Pancreas (tissue), 10 donors: ENCODE measurements around the gene ARHGAP26. TPM values are rescaled to one million over a fixed set of nuclear protein-coding genes. Genes with fewer than 3 reads are reported as not detected.

ENCODE experiments used
- ATAC-seq, 4 donors: fragments of 200-7000 bp; cut with Tn5 transposase; one replicate each; pipeline versions ENCODE4 v1.8.0 to v1.9.1; 2020; ENCODE audit warnings: mild to moderate bottlenecking in 4 of 4, moderate library complexity in 4 of 4
- DNase-seq, 6 donors: peaks; one replicate each; pipeline ENCODE4 v3.0.0-alpha.2; 2020
- FAIRE-seq: peaks from 2 replicates; lab custom pipeline; 2012; peaks lifted over from hg19 to GRCh38; lab: Jason Lieb, UNC
- H3K27ac ChIP-seq, 4 donors: fragments of 200-600 bp; sonication (generic); 1 replicate in 3 of 4; 2 replicates in 1 of 4; pipeline versions ENCODE4 v1.5.0 to v1.8.0; 2020
- H3K27me3 ChIP-seq, 4 donors: fragments of 200-600 bp; one replicate each; pipeline ENCODE4 v1.8.0; 2021
- H3K36me3 ChIP-seq, 3 donors: fragments of 200-600 bp; sonication (generic) in 1 of 3; one replicate each; pipeline versions ENCODE4 v1.5.0 to v1.8.0; 2020 to 2021
- H3K4me1 ChIP-seq, 3 donors: fragments of 200-600 bp; one replicate each; pipeline ENCODE4 v1.8.0; 2021
- H3K4me3 ChIP-seq, 4 donors: fragments of 200-600 bp; sonication (generic) in 2 of 4; one replicate each; pipeline versions ENCODE4 v1.5.0 to v1.8.0; 2020 to 2021
- H3K9me3 ChIP-seq, 4 donors: fragments of 200-600 bp; one replicate each; pipeline ENCODE4 v1.8.0; 2021
- CTCF ChIP-seq, 4 donors: fragments of 200-600 bp; sonication (generic) in 3 of 4; IDR thresholded peaks; one replicate each; pipeline versions ENCODE4 v1.5.0 to v1.8.0; 2021; ENCODE audit warnings: antibody characterized with exemption in 4 of 4
- WGBS, 2 donors: extraction: QIAGEN DNeasy Blood & Tissue Kit; methylation state at CpG; one replicate each; pipeline ENCODE4 v1.1.7; 2013; 5-methylcytosine and 5-hydroxymethylcytosine counted together
- intact Hi-C, 3 donors: fragments of 100-400 bp; cut with DNase I; formaldehyde crosslinking; loops; one replicate each; pipeline versions ENCODE4 v1.11.1 to v1.14.2; 2022
- polyA plus RNA-seq, 2 donors: library from polyadenylated mRNA; stranded (reverse); fragments of 200-250 nt; gene quantifications; one replicate each; pipeline ENCODE4 v1.2.3, GENCODE V29; 2013
- total RNA-seq, 6 donors: library from RNA; stranded (reverse); fragmentation: NEBNext Ultra II Directional in 4 of 6; extraction: Animal tissue kit (Norgen Biotek cat#: 25700) in 4 of 6; gene quantifications; one replicate each; pipeline versions ENCODE4 v1.2.1 to v1.2.4, GENCODE V29; 2021 to 2023
- donor health status: healthy with polysubstance abuse.
- donor health status: DM: no; HTN: no; CAD: no; lungs with moderate emphysema.
- donor health status: DM: no; HTN: no; CAD: no.
- donor health status: control.
- donor health status: control.
- donor health status: Bipolar disorder and iron deficiency.
- donor health status: DM: yes; HTN: yes; CAD: no.
- donor health status: DM: no; HTN: no; CAD: no.
- donor health status: DM: no; HTN: no; CAD: no.
- donor health status: DM: yes; HTN: yes; CAD: no.

ARHGAP26 gene
- total and polyA plus RNA-seq, 8 donors: 3.0 to 28.1 (median 10.3) TPM

GRCh38 chr5:142862594-142862993, 92.4 kb downstream of the ARHGAP26 start:
- Histone ChIP-seq H3K27ac (peak overlapping the region in 1 of 4 donors; percentile 38), H3K4me1 (peaks cover 4 to 18% (median 6%) of the 10 kb centered on the region in 3 donors), H3K27me3 (no peaks in the 10 kb centered on the region), H3K4me3 (no peak overlapping the region), H3K9me3 (no peaks in the 10 kb centered on the region), H3K36me3 (no peaks in the 10 kb centered on the region)
- FAIRE-seq (peak; percentile 92), ATAC-seq (no peak), DNase-seq (no peak)
- WGBS, 2 donors: 88 to 89% methylated on average over 4 of the region's 4 CpGs
- intact Hi-C loops: no loop called here
- no peak for TF ChIP-seq CTCF (IDR thresholded peaks at IDR 0.05)

DNA sequence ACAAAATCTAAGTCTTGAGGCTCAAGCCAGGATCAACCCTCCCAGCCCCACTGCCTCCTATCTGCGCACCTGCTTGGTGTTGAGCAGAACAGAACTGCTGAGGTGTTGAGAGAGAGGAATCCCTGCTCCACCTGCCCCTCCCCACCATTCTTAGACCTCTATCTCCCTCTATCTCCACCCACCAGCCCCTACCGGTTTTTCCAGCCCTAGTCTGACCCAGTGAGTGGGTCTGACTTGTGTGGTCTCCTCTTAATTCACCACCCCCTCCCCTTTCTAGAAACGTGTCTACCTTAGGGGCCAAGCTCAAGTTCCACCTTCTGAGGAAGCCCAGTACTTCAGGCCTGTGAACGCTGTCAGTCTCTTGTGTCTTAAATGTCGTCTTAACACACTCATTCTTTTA, 93.7 kb downstream of the ARHGAP26 start:
- WGBS, 2 donors: 68 to 75% methylated on average over 5 of the region's 5 CpGs
- H3K9me3 ChIP-seq: no peaks in the 10 kb centered on the region
- no peaks in the 10 kb centered on the region for H3K27me3 ChIP-seq
- FAIRE-seq (no peak), ATAC-seq (no peak), DNase-seq (no peak)
- no peaks in the 10 kb centered on the region for H3K36me3 ChIP-seq
- H3K4me1 ChIP-seq: peaks cover 6 to 17% (median 9%) of the 10 kb centered on the region in 3 donors
- H3K27ac ChIP-seq: no peak overlapping the region
- no peak for TF ChIP-seq CTCF (IDR thresholded peaks at IDR 0.05)
- no peak overlapping the region for H3K4me3 ChIP-seq
- intact Hi-C loops: no loop called here

DNA sequence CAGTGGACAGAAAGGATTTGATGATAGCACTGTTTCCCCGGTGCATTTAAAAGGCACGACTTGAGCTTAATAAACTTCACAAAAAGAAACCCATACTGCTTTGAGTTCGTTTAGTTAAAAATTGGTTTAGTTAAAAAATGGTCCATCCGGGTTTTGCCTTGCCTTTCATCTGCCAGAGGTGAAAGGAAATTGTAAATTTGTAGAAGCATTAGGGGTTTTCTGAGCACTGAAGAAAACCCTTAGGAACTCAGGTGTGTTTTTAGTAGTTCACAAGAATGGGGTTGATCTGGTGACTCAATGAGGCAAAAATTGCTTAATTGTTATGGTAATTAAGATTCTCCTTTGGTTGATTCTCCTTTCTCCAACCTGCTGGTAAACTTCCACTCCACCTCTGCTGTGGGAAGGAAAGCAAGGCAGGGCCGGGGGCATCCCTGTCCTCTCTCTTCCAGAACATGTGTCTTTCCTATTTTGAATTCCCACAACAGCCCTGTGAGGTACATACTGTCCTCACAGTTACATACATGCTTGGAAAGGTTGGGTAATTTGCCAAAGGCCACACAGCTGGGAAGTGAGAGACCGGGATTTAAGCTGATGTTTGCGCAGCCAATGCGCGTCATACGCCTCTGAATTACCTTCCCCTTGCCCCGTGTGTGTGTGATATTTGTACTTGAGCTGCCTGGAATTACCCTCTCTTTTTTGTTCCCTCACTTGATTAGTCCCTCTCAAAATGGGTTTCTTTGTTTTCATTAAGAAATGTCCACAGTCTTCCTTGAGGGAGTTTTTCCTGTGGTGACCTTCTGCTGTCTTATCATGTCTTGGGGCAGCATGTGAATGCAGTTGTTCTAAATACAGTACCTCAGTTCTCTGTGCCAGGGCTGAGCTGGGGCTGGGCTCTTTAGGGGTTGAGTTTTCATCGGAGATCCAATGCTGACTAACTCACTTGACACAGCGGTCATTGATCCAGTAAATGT, 94.4 kb downstream of the ARHGAP26 start:
- no peak for TF ChIP-seq CTCF (IDR thresholded peaks at IDR 0.05)
- no peak for DNase-seq
- ATAC-seq: no peak
- Histone ChIP-seq H3K27ac (no peak overlapping the region), H3K36me3 (no peaks in the 10 kb centered on the region), H3K4me3 (no peak overlapping the region), H3K4me1 (peaks cover 6 to 23% (median 13%) of the 10 kb centered on the region in 3 donors), H3K9me3 (no peaks in the 10 kb centered on the region), H3K27me3 (no peaks in the 10 kb centered on the region)
- FAIRE-seq: no peak
- 81 to 86% methylated on average over 13 of the region's 13 CpGs for WGBS, 2 donors
- intact Hi-C loops: no loop called here

DNA sequence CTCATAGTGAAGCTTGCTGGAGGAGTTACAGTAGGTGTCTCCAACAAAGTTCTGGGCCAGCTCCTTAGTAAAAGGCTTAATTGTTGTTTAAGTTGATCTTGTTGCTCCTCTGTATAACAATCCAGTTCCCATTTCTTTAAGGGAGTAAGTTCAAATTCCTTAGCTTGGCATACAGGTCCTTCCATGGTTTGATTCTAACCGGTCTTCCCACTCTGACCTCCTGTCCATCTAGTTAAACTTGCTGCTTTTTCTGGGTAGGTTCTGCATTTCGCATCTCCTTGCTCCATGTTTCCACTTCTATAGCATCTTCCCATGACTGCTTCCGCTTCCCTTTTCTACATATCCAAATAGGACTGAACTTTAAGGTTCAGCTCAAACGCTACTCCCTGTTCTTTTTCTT, 95.5 kb downstream of the ARHGAP26 start:
- Histone ChIP-seq H3K36me3 (no peaks in the 10 kb centered on the region), H3K4me3 (no peak overlapping the region), H3K9me3 (no peaks in the 10 kb centered on the region), H3K27ac (no peak overlapping the region), H3K4me1 (peaks cover 6 to 33% (median 24%) of the 10 kb centered on the region in 3 donors), H3K27me3 (no peaks in the 10 kb centered on the region)
- DNase-seq: no peak
- intact Hi-C loops: no loop called here
- WGBS, 2 donors: 84 to 94% methylated on average over 4 of the region's 4 CpGs
- ATAC-seq: no peak
- TF ChIP-seq CTCF (IDR thresholded peaks at IDR 0.05): no peak
- no peak for FAIRE-seq
